HEK293 (cell line): ENCODE data around the gene CACHD1.

ENCODE experiments used
- TCF7L2 ChIP-seq: IDR thresholded peaks from 2 replicates; pipeline ENCODE4 v1.6.1; 2011; ENCODE audit warnings: low read depth, mild to moderate bottlenecking, inconsistent platforms, low read length, moderate library complexity, borderline replicate concordance
- YY1 ChIP-seq: fragments of 450-650 bp; formaldehyde crosslinking; IDR thresholded peaks from 2 replicates; pipeline ENCODE4 v1.5.1; 2018; ENCODE audit warnings: missing biosample characterization, missing genetic modification characterization
- ZNF239 ChIP-seq: fragments of 450-650 bp; formaldehyde crosslinking; IDR thresholded peaks from 2 replicates; pipeline ENCODE4 v1.5.1; 2016; ENCODE audit warnings: missing biosample characterization, missing genetic modification characterization
- ZNF521 ChIP-seq: fragments of 450-650 bp; formaldehyde crosslinking; IDR thresholded peaks from 2 replicates; pipeline ENCODE4 v1.5.1; 2017; ENCODE audit warnings: missing biosample characterization, mild to moderate bottlenecking, missing genetic modification characterization
- TF ChIP-seq, protein P1 (sequence below): fragments of 450-650 bp; formaldehyde crosslinking; IDR thresholded peaks from 2 replicates; pipeline ENCODE4 v1.5.1; 2016; ENCODE audit warnings: missing biosample characterization, missing genetic modification characterization

DNA sequence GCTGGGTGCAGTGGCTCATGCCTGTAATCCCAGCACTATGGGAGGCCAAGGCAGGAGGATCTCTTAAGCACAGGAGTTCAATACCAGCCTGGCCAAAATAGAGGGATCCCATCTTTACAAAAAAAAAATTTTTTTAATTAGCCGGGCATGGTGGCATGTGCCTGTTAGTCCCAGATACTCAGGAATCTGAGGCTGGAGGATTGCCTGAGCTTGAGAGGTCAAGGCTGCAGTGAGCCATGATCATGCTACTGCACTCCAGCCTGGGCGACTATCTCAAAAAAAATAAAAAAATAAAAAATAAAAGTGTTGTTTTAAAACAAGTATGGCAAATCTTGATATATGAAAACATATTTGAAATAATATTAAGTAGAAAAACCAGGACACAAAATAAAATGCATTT is 44.4 kb upstream of the CACHD1 start:
- TF ChIP-seq, protein P1, sequence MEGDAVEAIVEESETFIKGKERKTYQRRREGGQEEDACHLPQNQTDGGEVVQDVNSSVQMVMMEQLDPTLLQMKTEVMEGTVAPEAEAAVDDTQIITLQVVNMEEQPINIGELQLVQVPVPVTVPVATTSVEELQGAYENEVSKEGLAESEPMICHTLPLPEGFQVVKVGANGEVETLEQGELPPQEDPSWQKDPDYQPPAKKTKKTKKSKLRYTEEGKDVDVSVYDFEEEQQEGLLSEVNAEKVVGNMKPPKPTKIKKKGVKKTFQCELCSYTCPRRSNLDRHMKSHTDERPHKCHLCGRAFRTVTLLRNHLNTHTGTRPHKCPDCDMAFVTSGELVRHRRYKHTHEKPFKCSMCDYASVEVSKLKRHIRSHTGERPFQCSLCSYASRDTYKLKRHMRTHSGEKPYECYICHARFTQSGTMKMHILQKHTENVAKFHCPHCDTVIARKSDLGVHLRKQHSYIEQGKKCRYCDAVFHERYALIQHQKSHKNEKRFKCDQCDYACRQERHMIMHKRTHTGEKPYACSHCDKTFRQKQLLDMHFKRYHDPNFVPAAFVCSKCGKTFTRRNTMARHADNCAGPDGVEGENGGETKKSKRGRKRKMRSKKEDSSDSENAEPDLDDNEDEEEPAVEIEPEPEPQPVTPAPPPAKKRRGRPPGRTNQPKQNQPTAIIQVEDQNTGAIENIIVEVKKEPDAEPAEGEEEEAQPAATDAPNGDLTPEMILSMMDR (tag by site-specific recombination), result no peak
- no peak for TF ChIP-seq ZNF239 (tag by site-specific recombination)
- no peak for TF ChIP-seq YY1 (tag by site-specific recombination)
- no peak for TF ChIP-seq TCF7L2
- no peak for TF ChIP-seq ZNF521
